HG02938 (cell line): ENCODE results near the gene SH2D1A.
A peak's percentile ranks its signal among the peaks of the same experiment; 100 is the strongest.
"Not testable (repeated sequence)": the region's sequence is repeated elsewhere in the genome, so short reads cannot be mapped to it uniquely, and the experiment has no call there.

Experiments
- ATAC-seq: cut with Tn5 transposase; IDR thresholded peaks from one replicate; pipeline ENCODE4 v1.9.1; 2021; ENCODE audit warnings: mild to moderate bottlenecking, moderate library complexity; ENCODE audit not compliant: unreplicated experiment

SH2D1A gene

GRCh38 chrX:124348885-124349453, 2.6 kb downstream of the SH2D1A start:
- no peak for ATAC-seq

GRCh38 chrX:124354648-124355047, 8.3 kb downstream of the SH2D1A start:
- no peak for ATAC-seq

GRCh38 chrX:124358800-124359383, 12.5 kb downstream of the SH2D1A start:
- peak; percentile 88 for ATAC-seq

GRCh38 chrX:124362072-124362471, 15.7 kb downstream of the SH2D1A start:
- no peak for ATAC-seq

GRCh38 chrX:124362761-124363160, 16.4 kb downstream of the SH2D1A start:
- no peak for ATAC-seq

- no peak for ATAC-seq
Observed at GRCh38 chrX:124369722-124370121, 23.4 kb downstream of the SH2D1A start.

GRCh38 chrX:124373348-124373747, 27.0 kb downstream of the SH2D1A start:
- no peak for ATAC-seq

- no peak for ATAC-seq
Observed at GRCh38 chrX:124378643-124379042, 32.3 kb downstream of the SH2D1A start.

GRCh38 chrX:124383354-124383753, 37.0 kb downstream of the SH2D1A start:
- no peak for ATAC-seq

- no peak for ATAC-seq
Observed at GRCh38 chrX:124386401-124386800, 40.0 kb downstream of the SH2D1A start.

- no peak for ATAC-seq
Observed at GRCh38 chrX:124388562-124388961, 42.2 kb downstream of the SH2D1A start.

GRCh38 chrX:124392794-124393193, 46.4 kb downstream of the SH2D1A start:
- no peak for ATAC-seq

- no peak for ATAC-seq
Observed at GRCh38 chrX:124393238-124393637, 46.9 kb downstream of the SH2D1A start.

- no peak for ATAC-seq
Observed at GRCh38 chrX:124393659-124394058, 47.3 kb downstream of the SH2D1A start.

- ATAC-seq: peak; percentile 63
Observed at GRCh38 chrX:124395145-124395880, 49.0 kb downstream of the SH2D1A start.

GRCh38 chrX:124401696-124402095, 55.3 kb downstream of the SH2D1A start:
- no peak for ATAC-seq

GRCh38 chrX:124405868-124406267, 59.5 kb downstream of the SH2D1A start:
- no peak for ATAC-seq

- ATAC-seq: no peak
Observed at GRCh38 chrX:124406294-124407014, 60.1 kb downstream of the SH2D1A start.

GRCh38 chrX:124407226-124407625, 60.9 kb downstream of the SH2D1A start:
- ATAC-seq: no peak

- not testable (repeated sequence) for ATAC-seq
Observed at GRCh38 chrX:124408380-124408779, 62.0 kb downstream of the SH2D1A start.

- ATAC-seq: no peak
Observed at GRCh38 chrX:124413244-124413643, 66.9 kb downstream of the SH2D1A start.

- ATAC-seq: no peak
Observed at GRCh38 chrX:124414281-124414680, 67.9 kb downstream of the SH2D1A start.
